ENCODE results near the gene MACROH2A1. TPM values are rescaled to one million over a fixed set of nuclear protein-coding genes. Genes with fewer than 3 reads are reported as not detected.

The MACROH2A1 gene
- total RNA-seq, 4 donors from 2014 or later: 196 to 234 (median 208) TPM

GRCh38 chr5:135339189-135339588 lies 59.8 kb downstream of the MACROH2A1 start:
- DNase-seq (ENCODE audit: low spot score in 2 of 2): no peak
- intact Hi-C loops (cut with DNase I; ENCODE audit: low total_unique reads): no loop called here
- H3K4me3 ChIP-seq (ENCODE audit: low read depth, poor library complexity, severe bottlenecking): no peak overlapping the region
- TF ChIP-seq CTCF (IDR thresholded peaks at IDR 0.05) (no peak), POLR2A (IDR thresholded peaks at IDR 0.05) (no peak)
- 93 to 100% methylated on average over 4 to 5 of the region's 5 CpGs for WGBS, 2 donors

DNA sequence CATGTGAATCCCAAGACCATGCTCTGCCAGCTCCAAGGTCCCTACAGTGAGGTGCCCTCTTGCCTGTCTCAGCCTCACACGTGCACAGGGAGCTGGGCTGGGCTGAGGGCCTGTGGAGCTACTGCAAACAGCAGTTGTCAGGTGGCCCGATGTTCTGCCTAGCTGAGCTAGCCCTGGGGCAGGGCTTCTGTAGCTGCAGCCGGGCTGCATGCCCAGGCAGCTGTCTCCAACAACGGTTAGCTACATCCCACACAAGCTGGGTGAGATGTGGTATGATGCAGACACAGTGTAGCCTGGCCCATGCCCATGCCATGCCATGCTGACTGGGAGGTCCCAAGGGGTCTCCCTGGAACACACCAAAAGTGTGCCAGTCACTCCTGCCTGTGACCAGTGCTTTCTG lies 62.0 kb downstream of the MACROH2A1 start:
- TF ChIP-seq POLR2A (IDR thresholded peaks at IDR 0.05): no peak
- no peak for TF ChIP-seq CTCF (IDR thresholded peaks at IDR 0.05)
- intact Hi-C loops (cut with DNase I; ENCODE audit: low total_unique reads): no loop called here
- no peak overlapping the region for H3K4me3 ChIP-seq (ENCODE audit: low read depth, poor library complexity, severe bottlenecking)
- WGBS, 2 donors: 49% methylated on average over 2 of the region's 4 CpGs; no CpG with 5 or more reads in 1 of the 2 donors
- DNase-seq (ENCODE audit: low spot score in 2 of 2): no peak

- intact Hi-C loops (cut with DNase I; ENCODE audit: low total_unique reads): no loop called here
- H3K4me3 ChIP-seq (ENCODE audit: low read depth, poor library complexity, severe bottlenecking): no peak overlapping the region
- WGBS, 2 donors: 72 to 75% methylated on average over 13 of the region's 13 CpGs
- no peak for TF ChIP-seq POLR2A (IDR thresholded peaks at IDR 0.05)
- TF ChIP-seq CTCF (IDR thresholded peaks at IDR 0.05): no peak
- DNase-seq (ENCODE audit: low spot score in 2 of 2): no peak
These were observed 63.8 kb downstream of the MACROH2A1 start for GRCh38 chr5:135335031-135335828.

GRCh38 chr5:135333732-135334515 lies 65.1 kb downstream of the MACROH2A1 start:
- intact Hi-C loops (cut with DNase I; ENCODE audit: low total_unique reads): no loop called here
- DNase-seq (ENCODE audit: low spot score in 2 of 2): no peak
- TF ChIP-seq POLR2A (IDR thresholded peaks at IDR 0.05) (no peak), CTCF (IDR thresholded peaks at IDR 0.05) (no peak)
- 43 to 48% methylated on average over 10 of the region's 10 CpGs for WGBS, 2 donors
- no peak overlapping the region for H3K4me3 ChIP-seq (ENCODE audit: low read depth, poor library complexity, severe bottlenecking)

- intact Hi-C loops (cut with DNase I; ENCODE audit: low total_unique reads): no loop called here
- DNase-seq (ENCODE audit: low spot score in 2 of 2): no peak
- no peak overlapping the region for H3K4me3 ChIP-seq (ENCODE audit: low read depth, poor library complexity, severe bottlenecking)
- TF ChIP-seq POLR2A (IDR thresholded peaks at IDR 0.05) (no peak), CTCF (IDR thresholded peaks at IDR 0.05) (no peak)
- 36 to 42% methylated on average over 5 of the region's 5 CpGs for WGBS, 2 donors
These were observed 66.4 kb downstream of the MACROH2A1 start for GRCh38 chr5:135332519-135333150.
